Calu3 (cell line): ENCODE measurements around the gene NUP93. TPM values are rescaled to one million over a fixed set of nuclear protein-coding genes. Genes with fewer than 3 reads are reported as not detected.

Experiments used
- BruUV-seq: library from RNA; stranded (reverse); fragments of 400-500 nt; replicated peaks from 2 replicates; lab custom pipeline; 2021; lab: Mats Ljungman, UMichigan
- CTCF ChIA-PET: fragments of 300-600 bp; sonication (Branson Sonifier 250); formaldehyde crosslinking; loops from one replicate; lab custom pipeline; 2022; ENCODE audit warnings: antibody characterized with exemption; lab: Charles Lee
- DNase-seq: peaks from one replicate; pipeline ENCODE4 v3.0.0; 2022
- H3K27ac Mint-ChIP-seq: one replicate; pipeline ENCODE4 v1.8.0; 2022; ENCODE audit warnings: mixed read lengths; ENCODE audit not compliant: unreplicated experiment
- H3K27me3 Mint-ChIP-seq: one replicate; pipeline ENCODE4 v1.8.0; 2022; ENCODE audit warnings: mixed read lengths; ENCODE audit not compliant: unreplicated experiment
- H3K36me3 Mint-ChIP-seq: one replicate; pipeline ENCODE4 v1.8.0; 2022; ENCODE audit warnings: mild to moderate bottlenecking, moderate library complexity, mixed read lengths; ENCODE audit not compliant: insufficient read depth, unreplicated experiment
- H3K4me1 Mint-ChIP-seq: one replicate; pipeline ENCODE4 v1.8.0; 2022; ENCODE audit warnings: mild to moderate bottlenecking, low read depth, mixed read lengths; ENCODE audit not compliant: unreplicated experiment
- H3K4me3 Mint-ChIP-seq: one replicate; pipeline ENCODE4 v1.8.0; 2022; ENCODE audit warnings: mild to moderate bottlenecking, low read depth, moderate library complexity, mixed read lengths; ENCODE audit not compliant: unreplicated experiment
- H3K9me3 Mint-ChIP-seq: one replicate; pipeline ENCODE4 v1.8.0; 2022; ENCODE audit warnings: low read depth, mixed read lengths; ENCODE audit not compliant: unreplicated experiment
- intact Hi-C: fragments of 100-400 bp; cut with micrococcal nuclease; formaldehyde crosslinking; loops from one replicate; pipeline ENCODE4 v1.10.0; 2022; ENCODE audit not compliant: unreplicated experiment
- total RNA-seq: library from RNA; stranded (reverse); gene quantifications from 2 replicates; pipeline ENCODE4 v1.2.3, GENCODE V29; 2022
- TF ChIP-seq, protein P1 (sequence below): fragments of 200-600 bp; IDR thresholded peaks from one replicate; pipeline ENCODE4 v1.8.0; 2022; ENCODE audit warnings: antibody characterized with exemption; ENCODE audit not compliant: unreplicated experiment

Gene NUP93
- total RNA-seq, 1 experiment from 2014 or later, result 120 TPM

DNA sequence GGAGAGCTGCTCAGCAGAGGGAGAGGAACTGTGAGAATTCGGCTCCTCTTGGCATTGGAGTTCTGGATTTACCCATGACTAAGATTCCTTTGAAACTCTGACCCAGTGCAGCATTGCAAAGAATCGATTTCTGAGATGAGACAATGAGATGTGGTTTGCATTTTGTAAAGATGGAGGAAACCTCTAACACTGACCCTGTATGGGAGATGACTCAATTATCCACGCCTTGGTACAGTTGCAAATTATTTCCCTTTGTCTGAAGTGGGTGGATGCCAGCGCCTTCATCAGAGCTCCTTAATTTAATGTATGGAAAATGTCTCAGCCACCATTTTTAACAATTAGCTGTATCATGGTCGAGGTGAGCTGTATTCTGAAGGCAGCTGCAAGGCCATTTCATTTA lies 53.4 kb downstream of the NUP93 start:
- peaks cover 10% of the 10 kb centered on the region for H3K4me1 Mint-ChIP-seq
- no peaks in the 10 kb centered on the region for H3K9me3 Mint-ChIP-seq
- CTCF ChIA-PET, result no interaction called here
- no TSS peak for BruUV-seq
- H3K27me3 Mint-ChIP-seq, result no peaks in the 10 kb centered on the region
- no peak for DNase-seq
- H3K4me3 Mint-ChIP-seq, result no peak overlapping the region
- no peaks in the 10 kb centered on the region for H3K36me3 Mint-ChIP-seq
- intact Hi-C loops, result loop anchor here (10.0 kb wide), 1 partner anchor 269 kb away; no protein-coding TSS in a partner anchor
- TF ChIP-seq, protein P1, sequence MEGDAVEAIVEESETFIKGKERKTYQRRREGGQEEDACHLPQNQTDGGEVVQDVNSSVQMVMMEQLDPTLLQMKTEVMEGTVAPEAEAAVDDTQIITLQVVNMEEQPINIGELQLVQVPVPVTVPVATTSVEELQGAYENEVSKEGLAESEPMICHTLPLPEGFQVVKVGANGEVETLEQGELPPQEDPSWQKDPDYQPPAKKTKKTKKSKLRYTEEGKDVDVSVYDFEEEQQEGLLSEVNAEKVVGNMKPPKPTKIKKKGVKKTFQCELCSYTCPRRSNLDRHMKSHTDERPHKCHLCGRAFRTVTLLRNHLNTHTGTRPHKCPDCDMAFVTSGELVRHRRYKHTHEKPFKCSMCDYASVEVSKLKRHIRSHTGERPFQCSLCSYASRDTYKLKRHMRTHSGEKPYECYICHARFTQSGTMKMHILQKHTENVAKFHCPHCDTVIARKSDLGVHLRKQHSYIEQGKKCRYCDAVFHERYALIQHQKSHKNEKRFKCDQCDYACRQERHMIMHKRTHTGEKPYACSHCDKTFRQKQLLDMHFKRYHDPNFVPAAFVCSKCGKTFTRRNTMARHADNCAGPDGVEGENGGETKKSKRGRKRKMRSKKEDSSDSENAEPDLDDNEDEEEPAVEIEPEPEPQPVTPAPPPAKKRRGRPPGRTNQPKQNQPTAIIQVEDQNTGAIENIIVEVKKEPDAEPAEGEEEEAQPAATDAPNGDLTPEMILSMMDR, result no peak
- no peak overlapping the region for H3K27ac Mint-ChIP-seq

DNA sequence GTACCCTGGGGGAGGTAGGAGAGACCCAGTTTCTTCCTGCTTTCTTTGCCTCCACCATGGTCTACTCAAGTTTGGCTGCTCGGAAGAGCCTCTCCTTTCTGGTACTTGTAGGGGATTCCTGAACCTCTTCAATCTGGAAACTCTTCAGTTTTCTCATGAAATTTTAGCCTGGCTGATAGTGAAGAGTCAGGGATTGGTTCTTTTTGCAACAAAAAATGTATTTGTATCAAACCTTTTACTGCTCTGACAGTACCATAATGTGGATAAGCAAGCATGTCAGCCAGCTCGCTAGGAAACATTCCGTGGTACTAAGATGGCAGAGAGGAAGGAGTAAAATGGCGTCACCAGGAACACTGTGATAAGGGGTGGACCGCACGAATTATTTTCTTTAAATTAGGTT lies 55.4 kb downstream of the NUP93 start:
- no peaks in the 10 kb centered on the region for H3K27me3 Mint-ChIP-seq
- H3K9me3 Mint-ChIP-seq, result no peaks in the 10 kb centered on the region
- peaks cover 10% of the 10 kb centered on the region for H3K4me1 Mint-ChIP-seq
- intact Hi-C loops, result loop anchor here (10.0 kb wide), 1 partner anchor 271 kb away; no protein-coding TSS in a partner anchor
- H3K4me3 Mint-ChIP-seq, result no peak overlapping the region
- TF ChIP-seq, protein P1, result no peak
- H3K27ac Mint-ChIP-seq, result no peak overlapping the region
- CTCF ChIA-PET, result no interaction called here
- DNase-seq, result no peak
- no peaks in the 10 kb centered on the region for H3K36me3 Mint-ChIP-seq
- no TSS peak for BruUV-seq

DNA sequence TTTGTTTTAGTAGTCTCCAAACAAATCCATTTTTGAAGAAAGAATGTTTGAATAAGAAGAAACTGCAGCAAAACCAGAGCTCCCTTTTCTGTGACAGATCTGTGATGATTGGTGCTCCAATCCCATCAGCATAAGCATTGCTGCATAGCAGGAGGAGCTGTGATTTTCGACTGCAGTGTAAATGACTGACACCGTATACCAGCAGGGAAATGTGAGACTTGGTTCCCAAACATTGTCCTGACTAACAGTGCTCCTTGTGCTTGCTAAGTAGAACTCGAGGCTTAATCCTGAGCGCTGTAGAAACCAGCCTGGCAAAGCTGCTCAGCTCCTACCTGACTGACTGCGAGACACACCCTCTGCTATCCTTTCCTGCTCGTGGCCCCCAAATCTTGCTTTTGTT lies 57.2 kb downstream of the NUP93 start:
- H3K4me3 Mint-ChIP-seq, result no peak overlapping the region
- CTCF ChIA-PET, result no interaction called here
- TF ChIP-seq, protein P1, result no peak
- DNase-seq, result no peak
- no TSS peak for BruUV-seq
- H3K27me3 Mint-ChIP-seq, result no peaks in the 10 kb centered on the region
- H3K36me3 Mint-ChIP-seq, result no peaks in the 10 kb centered on the region
- H3K4me1 Mint-ChIP-seq, result peaks cover 10% of the 10 kb centered on the region
- no peak overlapping the region for H3K27ac Mint-ChIP-seq
- H3K9me3 Mint-ChIP-seq, result no peaks in the 10 kb centered on the region
- intact Hi-C loops, result loop anchor here (10.0 kb wide), 1 partner anchor 272 kb away; no protein-coding TSS in a partner anchor

DNA sequence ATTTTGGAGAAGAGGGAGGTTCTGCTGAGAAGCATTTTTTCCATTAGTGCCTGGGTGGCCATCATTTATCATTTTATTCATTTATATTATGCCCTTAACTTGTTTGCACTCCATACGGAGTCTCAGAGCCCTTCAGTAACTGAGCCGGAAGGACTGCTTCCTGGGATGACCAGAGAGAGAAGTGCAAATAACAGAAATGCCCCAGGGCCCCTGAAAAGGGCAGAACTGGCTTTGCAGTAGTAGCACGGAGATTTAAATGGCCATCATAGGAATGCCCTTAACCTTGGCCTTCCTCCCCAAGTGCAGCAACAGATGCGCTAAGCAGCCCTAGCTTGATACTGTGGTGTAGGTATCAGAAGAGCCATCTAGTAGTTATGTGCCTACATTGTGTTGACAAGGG lies 58.5 kb downstream of the NUP93 start:
- no TSS peak for BruUV-seq
- no peak for DNase-seq
- TF ChIP-seq, protein P1, result no peak
- no peaks in the 10 kb centered on the region for H3K27me3 Mint-ChIP-seq
- no peaks in the 10 kb centered on the region for H3K9me3 Mint-ChIP-seq
- H3K36me3 Mint-ChIP-seq, result no peaks in the 10 kb centered on the region
- H3K4me3 Mint-ChIP-seq, result no peak overlapping the region
- intact Hi-C loops, result loop anchor here (10.0 kb wide), 1 partner anchor 274 kb away; no protein-coding TSS in a partner anchor
- no peak overlapping the region for H3K27ac Mint-ChIP-seq
- CTCF ChIA-PET, result no interaction called here
- H3K4me1 Mint-ChIP-seq, result peaks cover 5% of the 10 kb centered on the region
